ENCODE results near the gene SLC25A21. TPM values are rescaled to one million over a fixed set of nuclear protein-coding genes. Genes with fewer than 3 reads are reported as not detected.
"Not testable (repeated sequence)": the region's sequence is repeated elsewhere in the genome, so short reads cannot be mapped to it uniquely, and the experiment has no call there.

The SLC25A21 gene
- total RNA-seq, 2 donors from 2014 or later = not detected

DNA sequence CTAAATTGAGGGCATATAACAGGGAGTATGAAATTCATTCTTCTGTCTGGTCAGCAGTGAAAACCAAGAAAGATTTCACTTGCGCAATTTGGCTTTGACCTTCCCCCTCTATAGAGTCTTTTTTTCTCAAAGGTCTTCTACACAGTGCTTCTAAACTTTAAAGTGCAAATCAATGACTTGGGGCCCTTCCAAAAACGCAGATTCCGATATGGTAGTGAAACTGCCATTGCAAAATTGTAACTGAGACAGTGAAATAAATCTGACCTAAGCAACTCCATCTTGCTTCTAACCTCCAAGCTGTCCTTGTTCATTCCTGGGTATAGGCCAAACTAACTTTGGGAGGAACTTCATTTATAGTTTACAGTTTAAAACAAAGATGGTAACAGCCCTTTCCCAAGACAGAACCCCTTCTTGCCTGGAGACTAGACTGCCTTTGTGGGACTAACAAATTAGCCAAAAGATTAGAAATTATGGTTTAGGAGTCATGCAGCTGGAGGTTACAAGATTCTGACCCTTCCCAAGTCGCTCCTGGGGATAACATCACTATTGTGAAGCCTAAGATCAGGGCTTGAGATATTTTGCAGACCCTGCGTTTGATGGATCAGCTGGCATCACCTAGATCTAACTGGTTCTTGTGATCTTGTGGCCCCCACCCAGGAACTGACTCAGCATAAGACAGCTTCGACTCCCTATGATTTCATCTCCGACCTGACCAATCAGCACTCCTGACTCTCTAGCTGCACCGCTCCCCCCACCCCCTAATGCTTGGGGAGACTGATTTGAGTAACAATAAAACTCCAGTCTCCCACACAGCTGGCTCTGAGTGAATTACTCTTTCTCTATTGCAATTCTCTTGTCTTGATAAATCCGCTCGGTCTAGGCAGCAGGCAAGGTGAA lies 5.0 kb downstream of the SLC25A21 start:
- Mint-ChIP-seq H3K9me3 (peaks cover 10 to 11% of the 10 kb centered on the region in 2 donors), H3K36me3 (no peaks in the 10 kb centered on the region), H3K27ac (no peak overlapping the region)
- ATAC-seq = no peak
- no peak for DNase-seq (ENCODE audit: low spot score in 2 of 2)

DNA sequence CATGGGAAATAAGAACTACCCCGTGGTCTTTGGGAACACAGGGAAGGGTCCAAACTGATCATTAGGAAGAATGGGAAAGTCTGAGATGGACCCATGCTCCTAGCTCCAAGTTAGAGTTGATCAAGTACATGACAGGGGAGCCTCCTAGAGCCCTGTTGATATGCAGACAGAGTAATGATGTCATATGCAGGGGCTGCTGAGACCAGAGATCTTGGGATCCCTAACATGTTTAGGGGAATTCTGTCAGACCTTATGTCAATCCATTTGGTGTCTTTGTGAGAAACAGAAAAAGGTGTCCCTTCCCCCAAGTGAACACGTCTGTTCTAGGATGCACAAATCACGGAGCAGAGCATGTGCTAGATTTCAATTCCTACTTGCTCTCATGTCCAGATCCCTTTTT lies 6.6 kb downstream of the SLC25A21 start:
- DNase-seq (ENCODE audit: low spot score in 2 of 2) (no peak), ATAC-seq (no peak)
- peaks cover 15 to 16% of the 10 kb centered on the region in 2 donors for H3K9me3 Mint-ChIP-seq
- H3K36me3 Mint-ChIP-seq = no peaks in the 10 kb centered on the region
- H3K27ac Mint-ChIP-seq = no peak overlapping the region

DNA sequence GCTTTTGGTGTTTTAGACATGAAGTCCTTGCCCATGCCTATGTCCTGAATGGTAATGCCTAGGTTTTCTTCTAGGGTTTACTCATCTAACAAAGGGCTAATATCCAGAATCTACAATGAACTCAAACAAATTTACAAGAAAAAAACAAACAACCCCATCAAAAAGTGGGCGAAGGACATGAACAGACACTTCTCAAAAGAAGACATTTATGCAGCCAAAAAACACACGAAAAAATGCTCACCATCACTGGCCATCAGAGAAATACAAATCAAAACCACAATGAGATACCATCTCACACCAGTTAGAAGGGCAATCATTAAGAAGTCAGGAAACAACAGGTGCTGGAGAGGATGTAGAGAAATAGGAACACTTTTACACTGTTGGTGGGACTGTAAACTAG lies 10.1 kb downstream of the SLC25A21 start:
- not testable (repeated sequence) for DNase-seq (ENCODE audit: low spot score in 2 of 2); H3K27ac Mint-ChIP-seq; ATAC-seq
- H3K9me3 Mint-ChIP-seq = peaks cover 24 to 25% of the 10 kb centered on the region in 2 donors
- H3K36me3 Mint-ChIP-seq = peaks cover 0 to 12% of the 10 kb centered on the region in 2 donors

DNA sequence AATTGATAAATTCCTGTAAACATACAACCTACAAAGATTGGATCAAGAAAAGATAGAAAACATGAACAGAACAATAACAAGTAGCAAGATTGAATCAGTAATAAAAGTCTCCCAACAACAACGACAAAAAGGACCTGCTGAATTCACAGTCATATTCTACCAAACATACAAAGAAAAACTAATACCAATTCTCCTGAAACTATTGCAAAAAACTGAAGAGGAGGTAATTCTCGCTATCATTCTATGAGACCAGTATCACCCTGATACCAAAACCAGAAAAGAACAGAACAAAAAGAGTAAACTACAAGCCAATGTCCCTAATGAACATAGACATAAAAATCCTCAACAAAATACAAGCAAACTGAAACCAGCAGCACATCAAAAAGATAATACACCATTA lies 14.4 kb downstream of the SLC25A21 start:
- no peak for ATAC-seq
- H3K9me3 Mint-ChIP-seq = peaks cover 31 to 39% of the 10 kb centered on the region in 2 donors
- no peak overlapping the region for H3K27ac Mint-ChIP-seq
- H3K36me3 Mint-ChIP-seq = peaks cover 9 to 20% of the 10 kb centered on the region in 2 donors
- no peak for DNase-seq (ENCODE audit: low spot score in 2 of 2)

DNA sequence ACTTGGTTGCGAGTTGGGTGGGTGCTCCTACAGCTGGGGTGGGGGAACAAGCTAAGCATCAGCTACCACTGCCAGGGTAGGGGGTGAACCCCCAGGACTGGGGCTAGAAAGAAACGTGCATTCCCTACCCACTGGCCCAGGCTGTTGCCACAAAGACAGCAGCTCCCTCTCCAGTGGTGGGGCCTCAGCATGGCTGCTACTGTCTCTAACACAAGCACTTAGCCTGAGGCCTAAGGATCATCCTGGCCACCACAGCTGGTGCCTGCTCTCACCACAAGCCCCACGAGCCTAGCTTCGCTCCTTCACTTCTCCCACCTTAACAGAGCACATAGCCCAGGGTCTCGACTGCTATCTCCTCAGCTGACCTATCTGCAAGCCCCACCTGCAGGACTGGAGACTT lies 18.9 kb downstream of the SLC25A21 start:
- ATAC-seq (no peak), DNase-seq (ENCODE audit: low spot score in 2 of 2) (no peak)
- peaks cover 8 to 9% of the 10 kb centered on the region in 2 donors for H3K36me3 Mint-ChIP-seq
- peaks cover 21 to 22% of the 10 kb centered on the region in 2 donors for H3K9me3 Mint-ChIP-seq
- H3K27ac Mint-ChIP-seq = peak overlapping the region in 1 of 2 donors; percentile 40

DNA sequence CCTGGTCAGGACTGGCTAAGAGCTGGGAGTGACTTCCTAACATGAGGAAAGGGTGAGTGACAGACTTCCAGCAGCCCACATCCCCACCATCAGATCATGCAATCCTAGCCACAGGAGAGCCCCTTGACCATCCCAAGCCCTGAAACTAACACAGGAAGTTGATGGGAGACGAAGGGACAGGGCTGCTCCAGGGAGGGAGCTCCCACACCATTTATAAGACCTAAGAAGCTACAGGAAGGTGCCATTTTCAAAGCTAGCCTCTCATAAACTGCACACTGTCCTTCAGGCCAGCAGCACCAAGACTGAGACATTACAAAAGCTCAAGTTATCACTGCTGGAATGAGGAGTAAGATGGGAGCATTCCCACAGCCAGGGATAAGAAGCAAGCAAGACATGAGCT lies 19.4 kb downstream of the SLC25A21 start:
- Mint-ChIP-seq H3K36me3 (peaks cover 8 to 9% of the 10 kb centered on the region in 2 donors), H3K9me3 (peaks cover 21 to 22% of the 10 kb centered on the region in 2 donors), H3K27ac (no peak overlapping the region)
- no peak for ATAC-seq
- no peak for DNase-seq (ENCODE audit: low spot score in 2 of 2)

DNA sequence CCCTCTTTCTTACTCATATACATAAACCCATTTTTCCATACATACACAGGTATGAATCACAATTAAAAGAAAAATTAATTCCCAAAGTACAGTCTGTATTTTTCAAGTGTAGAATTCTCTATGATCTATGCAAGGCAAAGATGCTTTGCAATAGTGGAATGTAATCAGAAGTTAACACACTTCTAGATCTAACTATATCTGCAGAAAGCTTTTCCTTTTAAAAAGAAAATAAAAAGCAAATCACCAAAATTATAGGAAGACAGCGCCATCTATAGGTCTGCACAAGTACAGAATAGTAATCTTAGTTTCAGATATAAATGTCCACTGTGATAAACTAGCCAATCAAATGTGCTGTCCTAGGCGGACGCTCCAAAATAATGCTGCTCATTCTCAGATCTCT lies 22.0 kb downstream of the SLC25A21 start:
- peaks cover 8 to 9% of the 10 kb centered on the region in 2 donors for H3K36me3 Mint-ChIP-seq
- H3K27ac Mint-ChIP-seq = no peak overlapping the region
- no peak for ATAC-seq
- H3K9me3 Mint-ChIP-seq = peaks cover 13 to 17% of the 10 kb centered on the region in 2 donors
- DNase-seq (ENCODE audit: low spot score in 2 of 2) = no peak

DNA sequence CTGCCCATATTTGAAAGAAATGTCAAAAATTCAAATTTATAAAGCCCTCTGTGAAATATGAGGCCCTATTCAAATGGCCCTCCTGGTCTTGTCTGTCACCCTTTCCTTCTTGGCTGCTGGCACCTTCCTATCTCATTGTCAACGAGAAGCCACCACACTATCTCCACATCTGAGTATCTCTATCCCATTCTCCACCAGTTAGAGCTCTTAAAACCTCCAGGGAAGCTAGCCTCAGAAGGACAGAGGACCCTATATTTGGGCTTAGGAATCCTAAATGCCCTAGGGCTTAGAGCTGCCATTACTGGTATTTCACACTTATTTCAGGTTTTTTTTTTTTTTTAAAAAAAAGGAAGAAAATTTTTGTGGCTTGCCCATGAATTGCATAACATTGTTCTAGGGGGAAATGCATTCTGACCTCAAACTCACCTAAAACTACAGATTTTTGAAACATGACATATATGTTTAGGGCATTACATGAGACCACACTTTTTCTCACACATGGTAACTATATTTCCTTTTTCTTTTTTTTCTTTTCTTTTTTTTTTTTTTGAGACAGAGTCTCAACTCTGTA lies 25.0 kb downstream of the SLC25A21 start:
- H3K9me3 Mint-ChIP-seq = no peaks in the 10 kb centered on the region
- H3K36me3 Mint-ChIP-seq = no peaks in the 10 kb centered on the region
- ATAC-seq = no peak
- DNase-seq (ENCODE audit: low spot score in 2 of 2) = no peak
- no peak overlapping the region for H3K27ac Mint-ChIP-seq

DNA sequence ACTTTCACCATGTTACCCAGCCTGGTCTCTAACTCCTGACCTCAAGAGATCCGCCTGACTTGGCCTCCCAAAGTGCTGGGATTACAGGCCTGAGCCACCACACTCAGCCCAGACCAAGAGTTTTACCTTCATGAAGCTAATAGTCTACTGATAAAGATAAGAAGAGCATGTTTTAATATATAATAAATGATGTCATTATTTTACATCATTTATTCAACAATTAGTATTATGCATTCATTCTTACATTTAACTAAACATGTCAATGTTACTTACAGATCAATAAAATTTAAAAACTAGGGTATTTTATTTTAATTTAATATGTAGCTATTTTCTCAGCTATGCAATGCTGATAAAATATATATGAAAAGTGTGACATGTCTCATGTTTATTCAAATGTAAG lies 26.0 kb downstream of the SLC25A21 start:
- DNase-seq (ENCODE audit: low spot score in 2 of 2); H3K9me3 Mint-ChIP-seq; H3K36me3 Mint-ChIP-seq; H3K27ac Mint-ChIP-seq; ATAC-seq: not testable (repeated sequence)

DNA sequence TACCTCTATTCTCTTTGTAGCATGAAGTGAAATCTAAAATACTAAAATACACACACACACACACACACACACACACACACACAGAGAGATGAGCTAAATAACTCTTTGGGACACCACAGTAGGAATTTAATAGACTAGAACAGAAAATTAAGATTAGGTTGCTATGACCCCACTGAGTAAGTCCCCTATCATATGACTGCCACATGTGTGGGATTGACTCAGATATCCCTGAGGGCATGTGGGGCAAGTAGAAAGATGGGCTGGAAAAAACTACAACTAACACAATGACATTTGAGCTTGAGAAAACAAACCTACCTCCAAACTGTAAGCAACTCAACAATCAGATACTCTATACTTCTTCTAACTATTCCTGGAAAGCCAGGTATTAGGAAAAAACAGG lies 27.0 kb downstream of the SLC25A21 start:
- no peak for DNase-seq (ENCODE audit: low spot score in 2 of 2)
- no peak for ATAC-seq
- Mint-ChIP-seq H3K36me3 (no peaks in the 10 kb centered on the region), H3K27ac (no peak overlapping the region), H3K9me3 (no peaks in the 10 kb centered on the region)

DNA sequence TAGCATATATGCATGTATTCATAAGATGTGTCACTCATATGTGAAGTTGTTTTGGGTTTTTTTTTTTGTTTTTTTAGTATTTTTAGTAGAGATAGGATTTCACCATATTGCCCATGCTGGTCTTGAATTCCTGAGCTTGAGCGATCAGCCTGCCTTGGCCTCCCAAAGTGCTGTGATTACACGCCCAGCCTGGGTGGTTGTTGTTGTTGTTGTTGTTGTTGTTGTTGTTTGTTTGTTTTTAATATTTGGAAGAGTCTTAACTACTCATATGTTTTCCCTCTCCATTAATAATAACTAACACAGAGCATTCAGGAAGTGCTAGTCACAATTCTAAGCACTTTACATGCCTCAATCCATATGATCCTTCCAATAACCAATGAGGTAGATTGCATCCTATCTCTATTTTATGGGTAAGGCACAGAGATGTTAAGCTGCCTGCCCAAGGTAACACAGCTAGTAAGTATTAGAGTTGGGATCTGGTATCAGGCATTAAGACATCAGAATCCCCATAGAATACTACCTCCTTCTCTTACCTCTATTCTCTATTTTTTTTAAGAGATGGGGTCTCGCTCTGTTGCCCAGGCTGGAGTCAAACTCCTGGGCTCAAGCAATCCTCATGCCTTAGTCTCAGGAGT lies 27.6 kb downstream of the SLC25A21 start:
- Mint-ChIP-seq H3K9me3 (no peaks in the 10 kb centered on the region), H3K36me3 (no peaks in the 10 kb centered on the region), H3K27ac (no peak overlapping the region)
- ATAC-seq (no peak), DNase-seq (ENCODE audit: low spot score in 2 of 2) (no peak)

DNA sequence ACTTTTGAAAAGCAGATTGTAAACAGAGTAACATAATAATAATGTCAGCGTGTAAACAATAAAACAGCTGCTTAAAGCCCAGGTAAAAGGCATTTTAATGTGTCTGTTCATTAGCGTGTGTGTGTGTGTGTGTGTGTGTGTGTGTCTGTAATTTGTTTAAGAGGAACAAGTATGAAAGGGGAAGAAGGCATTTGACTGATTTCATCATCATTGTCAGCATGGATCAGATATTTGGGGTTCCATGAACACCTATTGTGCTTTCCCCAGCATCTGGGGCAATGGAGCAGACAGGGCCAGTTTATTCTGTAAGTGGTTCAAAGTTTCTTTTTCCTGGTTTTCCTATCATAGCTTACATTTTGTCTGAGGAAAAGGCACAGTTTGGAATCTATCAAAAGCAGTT lies 28.9 kb downstream of the SLC25A21 start:
- no peaks in the 10 kb centered on the region for H3K9me3 Mint-ChIP-seq

DNA sequence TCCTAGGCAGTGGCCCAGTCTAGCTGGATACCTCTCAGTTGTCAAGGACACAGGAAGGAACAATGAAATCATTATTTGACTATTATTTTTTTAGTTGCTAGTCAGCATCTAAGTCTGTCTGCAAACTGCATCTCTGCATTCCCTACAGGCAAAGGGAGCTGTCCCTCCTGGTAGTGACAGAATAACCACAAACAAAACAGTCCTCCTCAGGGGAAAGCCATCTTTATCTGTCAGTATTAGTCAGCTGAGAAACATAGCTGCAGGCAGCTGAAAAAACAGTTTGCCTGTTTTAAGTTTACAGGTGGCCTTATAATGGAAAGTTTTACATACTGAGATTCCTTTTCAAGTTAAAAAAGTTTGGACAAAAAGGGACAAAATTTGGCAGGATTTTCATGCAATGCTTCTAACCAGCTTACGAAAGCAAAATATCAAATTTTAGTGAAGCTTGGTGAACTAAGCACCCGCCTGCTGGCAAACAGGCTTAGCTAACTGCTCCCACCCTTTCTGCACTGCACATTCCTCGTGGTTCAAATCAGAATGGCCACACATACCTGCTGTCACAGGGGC lies 29.5 kb downstream of the SLC25A21 start:
- Mint-ChIP-seq H3K9me3 (no peaks in the 10 kb centered on the region), H3K27ac (no peak overlapping the region), H3K36me3 (no peaks in the 10 kb centered on the region)
- DNase-seq (ENCODE audit: low spot score in 2 of 2) = no peak
- no peak for ATAC-seq

More for the DNA sequence above, 28.9 kb downstream of the SLC25A21 start:
- H3K27ac Mint-ChIP-seq = no peak overlapping the region
- no peaks in the 10 kb centered on the region for H3K36me3 Mint-ChIP-seq
- ATAC-seq = no peak
- DNase-seq (ENCODE audit: low spot score in 2 of 2) = no peak

DNA sequence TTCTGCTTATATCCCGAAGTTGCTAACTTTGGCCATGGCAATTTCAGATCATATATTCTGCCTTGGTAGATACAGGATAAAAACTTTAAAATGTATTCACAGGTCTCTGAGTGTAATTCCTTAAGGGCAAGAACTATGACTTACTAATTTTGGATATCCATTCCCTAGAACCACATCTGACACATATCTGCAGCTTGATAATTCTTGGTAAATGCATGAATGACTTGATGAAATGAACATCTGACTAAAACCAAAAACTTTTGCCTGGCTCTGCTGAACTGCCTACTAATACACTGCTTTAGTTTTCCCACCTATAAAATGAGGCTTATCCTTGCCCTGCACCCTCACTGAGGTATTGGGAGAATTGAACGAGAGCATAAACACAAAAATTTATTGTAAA lies 32.2 kb downstream of the SLC25A21 start:
- Mint-ChIP-seq H3K27ac (no peak overlapping the region), H3K36me3 (no peaks in the 10 kb centered on the region), H3K9me3 (no peaks in the 10 kb centered on the region)
- ATAC-seq = no peak
- DNase-seq (ENCODE audit: low spot score in 2 of 2) = no peak

DNA sequence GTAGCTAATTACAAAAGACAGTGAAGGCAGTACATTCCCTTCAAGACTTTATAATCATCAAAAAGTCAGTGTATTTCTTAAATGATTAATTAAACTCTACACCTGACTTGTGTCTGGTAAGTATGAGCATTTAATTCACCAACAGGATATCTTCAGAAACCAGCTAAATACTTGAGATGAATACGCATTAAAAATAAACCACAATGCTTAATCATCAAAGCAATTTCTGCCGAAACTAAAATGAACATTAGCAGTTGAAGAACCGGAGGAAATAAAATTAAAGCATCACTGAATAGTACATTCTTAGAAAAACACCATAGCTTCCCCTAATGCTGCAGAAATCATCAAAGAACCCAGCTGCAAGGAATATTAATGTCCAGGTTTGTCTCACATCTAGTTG lies 32.7 kb downstream of the SLC25A21 start:
- Mint-ChIP-seq H3K27ac (no peak overlapping the region), H3K9me3 (no peaks in the 10 kb centered on the region)

DNA sequence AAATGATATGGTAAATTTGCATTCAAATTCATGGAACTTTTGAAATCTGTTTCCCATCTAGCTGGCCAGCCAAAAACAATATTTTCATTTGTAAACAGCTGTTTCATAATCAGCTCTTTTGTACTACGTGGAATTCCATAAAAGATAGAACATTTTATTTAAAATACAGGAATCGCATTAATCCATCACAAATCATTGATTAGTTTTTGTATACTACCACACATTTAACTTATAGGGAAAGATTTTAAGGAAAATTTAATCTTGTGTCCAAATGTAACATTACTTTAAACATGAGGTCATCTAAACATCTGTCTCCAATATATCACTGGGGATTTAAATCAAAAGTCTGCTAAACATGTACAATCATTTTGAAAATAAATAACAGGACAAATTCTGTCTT lies 33.5 kb downstream of the SLC25A21 start:
- Mint-ChIP-seq H3K27ac (no peak overlapping the region), H3K36me3 (no peaks in the 10 kb centered on the region), H3K9me3 (peaks cover 0 to under 1% of the 10 kb centered on the region in 2 donors)
- DNase-seq (ENCODE audit: low spot score in 2 of 2) = no peak
- ATAC-seq = no peak

More for the DNA sequence above, 32.7 kb downstream of the SLC25A21 start:
- H3K36me3 Mint-ChIP-seq = no peaks in the 10 kb centered on the region
- ATAC-seq = no peak
- DNase-seq (ENCODE audit: low spot score in 2 of 2) = no peak

DNA sequence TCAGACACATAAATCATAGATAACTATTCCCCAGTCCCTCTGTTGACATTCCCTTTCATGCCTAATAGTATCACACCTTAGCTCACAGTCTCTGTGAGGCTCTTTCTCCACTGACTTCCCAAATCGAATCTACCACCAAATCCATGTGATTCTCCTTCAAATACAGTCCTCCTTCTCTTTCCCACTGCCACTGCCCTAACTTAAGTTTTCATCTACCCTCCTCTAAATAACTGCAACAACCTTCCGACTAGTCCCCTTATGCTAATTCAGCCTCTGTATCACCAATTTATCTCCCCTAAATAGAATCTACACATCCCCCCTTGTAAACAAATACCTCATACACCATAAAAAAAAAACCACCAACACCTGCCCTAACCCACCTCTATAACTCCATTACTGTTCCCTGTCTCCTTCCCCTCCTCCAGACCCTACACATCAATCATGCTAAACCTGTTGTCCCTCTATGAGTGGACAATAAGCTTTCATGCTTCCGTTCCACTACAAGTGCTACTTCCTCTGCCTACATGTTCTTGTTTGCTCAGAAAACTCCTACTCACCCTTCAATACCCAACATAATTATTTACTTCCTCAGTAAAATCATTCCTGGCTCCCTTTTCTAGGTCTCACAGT lies 39.0 kb downstream of the SLC25A21 start:
- Mint-ChIP-seq H3K36me3 (no peaks in the 10 kb centered on the region), H3K27ac (no peak overlapping the region), H3K9me3 (peaks cover 10 to 13% of the 10 kb centered on the region in 2 donors)
- ATAC-seq (no peak), DNase-seq (ENCODE audit: low spot score in 2 of 2) (no peak)
